Measurements from ENCODE around the gene PRKCE. TPM values are rescaled to one million over a fixed set of nuclear protein-coding genes. Genes with fewer than 3 reads are reported as not detected.

PRKCE gene
- total and polyA plus RNA-seq, 2 donors (not counting 3 experiments of a cell fraction or from before 2014, with no cell fraction given) = 27.9 to 33.9 TPM

- H3K79me2 ChIP-seq (ENCODE audit: control insufficient read depth, insufficient read depth, low read length) = no peaks in the 10 kb centered on the region
- no TSS peak for BruUV-seq (replicated peaks)
- H3K36me3 ChIP-seq (ENCODE audit: control insufficient read depth in 2 of 2, extremely low read depth in 1 of 2, insufficient read depth in 2 of 2, low read length in 2 of 2) = no peaks in the 10 kb centered on the region
- no peak overlapping the region for H3K27ac ChIP-seq (ENCODE audit: insufficient read depth, low read depth, low read length)
- DNase-seq (ENCODE audit: low read depth, low spot score) (no peak), FAIRE-seq (no peak)
- dilution Hi-C loops (cut with MboI; ENCODE audit: extremely low pct_ligation_motif_present, low sequenced_read_pairs) (no loop called here), intact Hi-C loops (cut with micrococcal nuclease) (no loop called here)
- H2AFZ ChIP-seq (ENCODE audit: low read depth, low read length) = no peak overlapping the region
- no peaks in the 10 kb centered on the region for H3K27me3 ChIP-seq (ENCODE audit: control insufficient read depth in 2 of 2, insufficient read depth in 2 of 2, low read length in 2 of 2)
- no peaks in the 10 kb centered on the region for H3K9me3 ChIP-seq (replicated peaks; ENCODE audit: control insufficient read depth, insufficient read depth, low read length)
- TF ChIP-seq MYC (IDR thresholded peaks at IDR 0.05; ENCODE audit: low read depth, low read length) (no peak), FOS (IDR thresholded peaks at IDR 0.05; ENCODE audit: borderline replicate concordance, insufficient read depth, low read length) (no peak), MAX (IDR thresholded peaks at IDR 0.05; ENCODE audit: insufficient read depth, insufficient read length) (no peak), POLR2AphosphoS5 (IDR thresholded peaks at IDR 0.05; ENCODE audit: insufficient read depth, low read depth, low read length) (no peak), POLR2A (IDR thresholded peaks at IDR 0.05; ENCODE audit: low read depth, low read length) (no peak), JUN (IDR thresholded peaks at IDR 0.05; ENCODE audit: borderline replicate concordance, insufficient read depth, insufficient read length, low read depth) (no peak), EZH2 (IDR thresholded peaks at IDR 0.05; ENCODE audit: borderline replicate concordance, low read depth, low read length, severe bottlenecking) (no peak), CTCF (IDR thresholded peaks at IDR 0.05; ENCODE audit: extremely low read depth in 1 of 2, insufficient read depth in 1 of 2, low read depth in 1 of 2, low read length in 2 of 2) (no peak), GATA2 (IDR thresholded peaks at IDR 0.05; ENCODE audit: insufficient read depth, insufficient read length, low read depth, low read length) (no peak)
- ChIA-PET CTCF (interaction anchor here (1.2 kb wide), 1 partner anchor 288 kb away, joined by 5 read pairs; no protein-coding TSS in a partner anchor), POLR2A (no interaction called here)
- no peak overlapping the region for H3K4me2 ChIP-seq (ENCODE audit: insufficient read depth, low read length)
- no peaks in the 10 kb centered on the region for H4K20me1 ChIP-seq (replicated peaks; ENCODE audit: control insufficient read depth, extremely low read depth, insufficient read depth, low read length)
- no peak overlapping the region for H3K9ac ChIP-seq (replicated peaks; ENCODE audit: extremely low read depth, insufficient read depth, low read length)
- peaks cover 18% of the 10 kb centered on the region for H3K4me1 ChIP-seq (ENCODE audit: control insufficient read depth, extremely low read depth, insufficient read depth, low read length)
- H3K4me3 ChIP-seq (replicated peaks in 1 of 3; ENCODE audit: insufficient read depth in 1 of 3, low read depth in 1 of 3, low read length in 3 of 3) = no peak overlapping the region
- H3K9me1 ChIP-seq (replicated peaks; ENCODE audit: control insufficient read depth, extremely low read depth, insufficient read depth, low read length) = no peaks in the 10 kb centered on the region
Observed at GRCh38 chr2:45647986-45648520, 3.4 kb upstream of the PRKCE start.
